Renal cortical epithelial cell (primary cell): Measurements from ENCODE around the gene METTL27. TPM values are rescaled to one million over a fixed set of nuclear protein-coding genes. Genes with fewer than 3 reads are reported as not detected.
"Not testable (repeated sequence)": the region's sequence is repeated elsewhere in the genome, so short reads cannot be mapped to it uniquely, and the experiment has no call there.

ENCODE experiments used
- DNase-seq: peaks from one replicate; pipeline ENCODE4 v3.0.0-alpha.2; 2011; ENCODE audit warnings: low read depth
- total RNA-seq: library from RNA; depleted of rRNA; stranded (reverse); fragments of >200 nt; gene quantifications from 2 replicates; pipeline ENCODE4 v1.2.3, GENCODE V29; 2014

The METTL27 gene
- total RNA-seq, 1 donor from 2014 or later: 1.4 TPM

GRCh38 chr7:73839290-73839689 is 3.0 kb downstream of the METTL27 start:
- no peak for DNase-seq

DNA sequence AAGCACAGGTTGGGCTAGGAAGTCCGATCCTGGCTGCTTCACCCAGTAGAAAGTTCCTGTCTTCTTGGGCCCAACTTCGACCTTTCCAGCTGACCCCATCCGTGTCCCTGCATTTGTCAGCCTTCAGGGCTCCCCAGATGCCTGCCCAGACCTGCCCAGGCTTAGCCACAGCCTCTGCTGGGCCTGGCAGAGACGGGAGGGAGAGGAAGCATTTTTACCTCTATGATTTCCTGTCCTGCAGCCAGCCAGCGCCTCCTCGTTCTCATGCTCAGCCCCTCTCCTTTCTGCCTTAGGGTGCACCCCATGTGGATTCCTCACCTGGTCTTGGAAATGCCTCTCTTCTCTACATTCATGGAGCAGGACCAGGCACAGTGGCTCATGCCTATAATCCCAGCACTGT is 3.7 kb downstream of the METTL27 start:
- no peak for DNase-seq

DNA sequence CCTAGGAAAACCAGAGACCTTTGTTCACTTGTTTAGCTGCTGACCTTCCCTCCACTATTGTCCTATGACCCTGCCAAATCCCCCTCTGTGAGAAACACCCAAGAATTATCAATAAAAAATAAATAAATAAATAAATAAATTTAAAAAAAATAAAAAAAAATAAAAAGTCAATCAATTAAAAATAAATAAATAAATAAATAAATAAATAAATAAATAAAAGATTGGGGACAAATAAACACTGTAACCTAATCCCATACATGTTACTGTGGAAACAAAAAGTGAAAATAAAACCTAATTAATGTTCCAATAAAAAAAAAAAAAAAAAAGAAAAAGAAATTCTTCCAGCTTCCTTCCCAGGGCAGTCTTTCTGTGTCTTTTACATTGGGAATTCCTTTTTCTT is 5.1 kb downstream of the METTL27 start:
- DNase-seq: not testable (repeated sequence)

- no peak for DNase-seq
Observed at GRCh38 chr7:73834626-73835191, 7.6 kb downstream of the METTL27 start.

GRCh38 chr7:73833251-73833919 is 8.9 kb downstream of the METTL27 start:
- peak; percentile 32 for DNase-seq

GRCh38 chr7:73832806-73833205 is 9.5 kb downstream of the METTL27 start:
- DNase-seq: no peak

GRCh38 chr7:73831834-73832651 is 10.3 kb downstream of the METTL27 start:
- DNase-seq: peak; percentile 30

DNA sequence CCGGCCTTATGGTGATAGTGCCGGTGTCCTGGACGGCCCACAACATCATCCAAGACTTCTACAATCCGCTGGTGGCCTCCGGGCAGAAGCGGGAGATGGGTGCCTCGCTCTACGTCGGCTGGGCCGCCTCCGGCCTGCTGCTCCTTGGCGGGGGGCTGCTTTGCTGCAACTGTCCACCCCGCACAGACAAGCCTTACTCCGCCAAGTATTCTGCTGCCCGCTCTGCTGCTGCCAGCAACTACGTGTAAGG is 10.8 kb downstream of the METTL27 start:
- no peak for DNase-seq

- peak; percentile 67 for DNase-seq
Observed at GRCh38 chr7:73830681-73831583, 11.4 kb downstream of the METTL27 start, which contains the start of gene CLDN4. Gene CLDN4, plus strand, starts transcription at chr7:73830996. Its CDS starts 206 bp downstream, at chr7:73831202.

- no peak for DNase-seq
Observed at GRCh38 chr7:73829921-73830680, 12.2 kb downstream of the METTL27 start.

DNA sequence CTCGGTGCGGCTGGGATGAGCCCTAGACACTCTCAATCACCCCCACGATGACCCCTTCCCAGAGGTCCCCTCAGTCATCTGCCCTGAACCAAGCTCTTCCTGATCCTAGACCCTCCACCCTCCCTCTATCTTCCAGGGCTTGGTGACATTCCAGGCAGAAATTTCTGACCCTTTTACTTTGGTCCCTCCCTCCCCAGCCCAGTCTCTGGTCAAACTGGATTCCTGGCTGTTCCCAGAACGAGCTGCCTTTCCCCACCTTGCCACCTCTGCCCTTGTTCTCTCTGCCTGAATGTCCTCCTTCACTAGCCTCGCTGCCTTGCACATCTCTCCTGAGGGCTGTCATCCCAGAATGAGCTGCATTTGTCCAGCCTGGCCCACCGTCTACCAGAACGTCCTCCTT is 12.8 kb downstream of the METTL27 start:
- no peak for DNase-seq

DNA sequence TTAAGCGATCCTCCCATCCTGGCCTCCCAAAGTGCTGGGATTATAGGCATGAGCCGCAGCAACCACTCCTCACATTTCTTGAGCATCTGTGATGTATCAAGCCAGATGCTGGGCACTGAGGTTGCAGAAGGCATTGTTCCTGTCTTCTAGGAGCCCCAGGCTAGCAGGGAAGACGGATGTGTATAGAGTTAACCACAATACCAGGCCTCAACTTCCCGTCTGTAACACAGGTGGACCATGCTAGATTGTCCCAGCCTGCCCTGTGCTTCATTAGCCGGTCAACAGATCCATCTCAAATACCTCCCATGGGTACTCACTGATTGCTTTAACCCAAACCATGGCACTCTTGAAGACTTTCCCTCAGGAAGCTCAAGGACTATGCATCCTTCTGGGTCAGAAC is 13.3 kb downstream of the METTL27 start:
- DNase-seq: no peak

- DNase-seq: peak; percentile 82
Observed at GRCh38 chr7:73828107-73828803, 14.1 kb downstream of the METTL27 start.

- DNase-seq: peak; percentile 71
Observed at GRCh38 chr7:73827567-73828106, 14.7 kb downstream of the METTL27 start.

DNA sequence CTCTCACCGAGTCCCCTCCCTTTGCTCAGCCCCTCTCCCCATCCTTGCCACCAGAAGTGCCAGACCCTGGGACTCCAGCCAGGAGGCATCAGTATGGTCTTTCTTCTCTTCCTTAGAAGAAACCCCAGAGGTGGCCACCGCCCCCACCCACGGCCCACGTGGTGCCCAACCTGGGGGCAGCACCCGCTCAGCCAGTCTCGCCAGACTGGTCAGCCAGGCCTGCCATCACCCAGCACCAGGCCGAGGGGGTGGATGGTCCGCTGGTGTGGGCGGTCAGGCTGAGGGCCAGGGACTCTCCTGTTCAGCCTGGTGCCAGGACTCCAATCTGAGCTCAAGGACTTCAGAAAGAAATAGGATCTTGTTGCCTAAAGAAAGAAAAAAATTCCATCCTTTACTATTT is 17.3 kb downstream of the METTL27 start:
- peak; percentile 32 for DNase-seq

DNA sequence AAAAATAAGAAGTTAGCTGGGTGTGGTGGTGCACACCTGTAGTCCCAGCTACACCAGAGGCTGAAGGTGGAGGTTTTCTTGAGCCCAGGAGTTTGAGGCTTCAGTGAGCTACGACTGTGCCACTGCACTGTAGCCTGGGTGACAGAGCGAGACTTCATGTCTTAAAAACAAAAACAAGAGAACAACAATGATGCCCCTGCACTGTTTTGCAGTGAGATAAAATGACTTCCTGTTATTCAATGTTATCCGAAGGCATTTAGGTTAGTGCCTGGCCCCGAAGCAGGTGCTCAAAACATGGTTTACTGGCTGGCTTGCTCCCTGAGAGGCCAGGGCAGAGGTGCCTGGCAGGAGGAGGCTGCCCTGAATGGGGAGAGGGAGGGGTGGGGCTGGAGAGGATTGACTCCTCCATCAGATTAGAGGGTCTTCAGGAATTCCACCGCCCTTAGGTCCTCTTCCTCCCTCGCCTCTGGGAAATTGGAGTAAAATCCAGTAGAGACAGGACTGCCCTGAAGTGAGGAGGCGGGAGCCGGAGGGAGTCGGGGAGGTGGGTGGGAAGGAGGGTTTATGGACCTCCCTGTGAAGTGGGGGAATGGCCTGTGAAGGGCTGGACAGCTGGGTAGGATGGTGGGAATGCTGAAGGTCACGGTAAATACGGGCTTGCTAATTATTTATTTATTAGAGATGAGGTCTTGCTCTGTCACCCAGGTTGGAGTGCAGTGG is 18.3 kb downstream of the METTL27 start:
- no peak for DNase-seq

DNA sequence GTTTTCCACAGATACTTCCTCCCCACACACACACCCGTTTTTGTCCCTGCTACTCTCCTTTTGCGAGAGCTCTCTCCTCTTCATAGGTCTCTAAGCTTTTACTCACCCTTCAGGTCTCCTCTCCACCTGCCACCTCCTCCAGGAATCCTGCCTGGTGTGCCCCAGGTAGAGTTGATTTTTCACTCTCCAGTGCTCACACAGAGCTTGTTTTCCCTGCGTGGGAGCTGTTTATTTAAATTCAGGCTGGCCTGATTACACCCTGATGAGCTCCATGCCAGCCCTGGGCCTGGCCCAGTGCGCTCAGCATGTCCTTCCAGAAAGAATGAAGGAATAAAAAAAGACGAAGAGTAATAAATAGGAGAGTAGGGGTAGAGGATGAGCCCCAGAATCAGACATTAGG is 19.1 kb downstream of the METTL27 start:
- no peak for DNase-seq

- peak; percentile 94 for DNase-seq
Observed at GRCh38 chr7:73822319-73823173, 19.8 kb downstream of the METTL27 start.
